IMR-90 (cell line): ENCODE measurements around the gene CLSTN1. TPM values are rescaled to one million over a fixed set of nuclear protein-coding genes. Genes with fewer than 3 reads are reported as not detected.

Experiments
- ATAC-seq: fragments of 200-7000 bp; cut with Tn5 transposase; 2 replicates; pipeline ENCODE4 v1.9.1; 2020; ENCODE audit warnings: low read depth, mild to moderate bottlenecking, moderate library complexity
- BruUV-seq: library from RNA; stranded (reverse); fragments of 400-500 nt; replicated peaks from 2 replicates; lab custom pipeline; 2021; lab: Mats Ljungman, UMichigan
- CTCF ChIA-PET: fragments of 300-600 bp; formaldehyde crosslinking; extraction: SDS; loops from one replicate; lab custom pipeline; 2021; ENCODE audit warnings: antibody characterized with exemption; lab: Yijun Ruan, JAX
- POLR2A ChIA-PET: fragments of 300-600 bp; sonication (Branson Sonifier 250); formaldehyde crosslinking; loops from one replicate; lab custom pipeline; 2022; ENCODE audit warnings: antibody characterized with exemption; ENCODE audit not compliant: unreplicated experiment; lab: Charles Lee
- DNase-seq: peaks from one replicate; pipeline ENCODE4 v3.0.0; 2013
- H2AFZ ChIP-seq: replicated peaks from 2 replicates; pipeline ENCODE3; 2013; ENCODE audit warnings: low read length, mild to moderate bottlenecking; ENCODE audit not compliant: poor library complexity
- H2AK5ac ChIP-seq: 2 replicates; pipeline ENCODE4 v1.6.1; 2013; ENCODE audit warnings: low read depth, low read length, inconsistent platforms
- H2AK9ac ChIP-seq: replicated peaks from 2 replicates; pipeline ENCODE3; 2013; ENCODE audit warnings: mild to moderate bottlenecking, low read depth, low read length, moderate library complexity; ENCODE audit not compliant: poor library complexity
- H2BK120ac ChIP-seq: 2 replicates; pipeline ENCODE4 v1.6.1; 2013; ENCODE audit warnings: low read depth, low read length, inconsistent platforms
- H2BK15ac ChIP-seq: 3 replicates; pipeline ENCODE4 v1.6.1; 2013; ENCODE audit warnings: low read depth, low read length, inconsistent platforms
- H2BK20ac ChIP-seq: 2 replicates; pipeline ENCODE4 v1.6.1; 2013; ENCODE audit warnings: low read depth, mild to moderate bottlenecking, inconsistent platforms, low read length, moderate library complexity
- H2BK5ac ChIP-seq: 2 replicates; pipeline ENCODE4 v1.6.1; 2013; ENCODE audit warnings: mild to moderate bottlenecking, low read depth, low read length, inconsistent platforms; ENCODE audit not compliant: poor library complexity, severe bottlenecking
- H3K14ac ChIP-seq: replicated peaks from 2 replicates; pipeline ENCODE4 v1.6.1; 2013; ENCODE audit warnings: low read depth, low read length, inconsistent platforms
- H3K18ac ChIP-seq: 2 replicates; pipeline ENCODE4 v1.6.1; 2013; ENCODE audit warnings: low read depth, low read length, control low read depth
- H3K23ac ChIP-seq: 2 replicates; pipeline ENCODE4 v1.6.1; 2013; ENCODE audit warnings: low read depth, low read length, inconsistent platforms
- H3K27ac ChIP-seq: 2 replicates; pipeline ENCODE4 v1.5.1; 2013; ENCODE audit warnings: mild to moderate bottlenecking, control low read depth, low read length; ENCODE audit not compliant: insufficient read depth
- H3K27me3 ChIP-seq: 2 replicates; pipeline ENCODE4 v1.6.1; 2013; ENCODE audit warnings: low read length; ENCODE audit not compliant: control insufficient read depth, insufficient read depth
- H3K36me3 ChIP-seq: 2 replicates; pipeline ENCODE4 v1.6.1; 2013; ENCODE audit warnings: low read length, mixed read lengths; ENCODE audit not compliant: control insufficient read depth, insufficient read depth
- H3K4ac ChIP-seq: 2 replicates; pipeline ENCODE4 v1.6.1; 2013; ENCODE audit warnings: low read depth, low read length, inconsistent platforms
- H3K4me1 ChIP-seq: 2 replicates; pipeline ENCODE4 v1.6.1; 2013; ENCODE audit warnings: low read length, mixed read lengths; ENCODE audit not compliant: control insufficient read depth, insufficient read depth
- H3K4me2 ChIP-seq: 2 replicates; pipeline ENCODE4 v1.6.1; 2013; ENCODE audit warnings: low read depth, mild to moderate bottlenecking, control low read depth, low read length, moderate library complexity
- H3K4me3 ChIP-seq: 2 replicates; pipeline ENCODE4 v1.5.1; 2013; ENCODE audit warnings: low read depth, mild to moderate bottlenecking, control low read depth, low read length, moderate library complexity; ENCODE audit not compliant: insufficient read depth
- H3K56ac ChIP-seq: 2 replicates; pipeline ENCODE4 v1.6.1; 2013; ENCODE audit warnings: low read length, inconsistent platforms; ENCODE audit not compliant: insufficient read depth; ENCODE audit errors: extremely low read depth
- H3K79me1 ChIP-seq, 2 experiments: 2 replicates each; pipeline ENCODE4 v1.6.1; 2013; ENCODE audit warnings: low read length in 2 of 2, inconsistent platforms in 1 of 2, low read depth in 1 of 2
- H3K9ac ChIP-seq: 2 replicates; pipeline ENCODE4 v1.6.1; 2013; ENCODE audit warnings: low read depth, low read length, control low read depth
- H3K9me1 ChIP-seq: 2 replicates; pipeline ENCODE4 v1.6.1; 2013; ENCODE audit warnings: low read length, inconsistent platforms; ENCODE audit not compliant: insufficient read depth
- H3K9me3 ChIP-seq: 2 replicates; pipeline ENCODE4 v1.6.1; 2013; ENCODE audit warnings: low read length; ENCODE audit not compliant: control insufficient read depth, insufficient read depth
- H4K20me1 ChIP-seq: 2 replicates; pipeline ENCODE4 v1.6.1; 2013; ENCODE audit warnings: low read length, inconsistent platforms; ENCODE audit not compliant: insufficient read depth
- H4K5ac ChIP-seq: 2 replicates; pipeline ENCODE4 v1.6.1; 2013; ENCODE audit warnings: mild to moderate bottlenecking, low read depth, low read length, control low read depth
- H4K8ac ChIP-seq, 2 experiments: 2 replicates each; pipeline ENCODE4 v1.6.1; 2013; ENCODE audit warnings: low read depth in 2 of 2, low read length in 2 of 2, control low read depth in 1 of 2, inconsistent platforms in 1 of 2
- H4K91ac ChIP-seq: 2 replicates; pipeline ENCODE4 v1.6.1; 2013; ENCODE audit warnings: low read depth, low read length, inconsistent platforms; ENCODE audit not compliant: insufficient read depth
- BHLHE40 ChIP-seq: fragments of 150-350 bp; IDR thresholded peaks from 2 replicates; pipeline ENCODE4 v1.6.1; 2016; ENCODE audit warnings: mild to moderate bottlenecking, low read depth, low read length
- CEBPB ChIP-seq: IDR thresholded peaks from 2 replicates; pipeline ENCODE4 v1.6.1; 2012; ENCODE audit warnings: low read depth, low read length, improper control_type of control experiment
- FOS ChIP-seq: fragments of 150-350 bp; IDR thresholded peaks from 2 replicates; pipeline ENCODE4 v1.6.1; 2016; ENCODE audit warnings: low read depth, low read length
- MAFK ChIP-seq: IDR thresholded peaks from 2 replicates; pipeline ENCODE4 v1.6.1; 2012; ENCODE audit warnings: low read depth, low read length, improper control_type of control experiment
- MXI1 ChIP-seq: IDR thresholded peaks from 2 replicates; pipeline ENCODE4 v1.6.1; 2012; ENCODE audit warnings: low read depth, mild to moderate bottlenecking, low read length, moderate library complexity, borderline replicate concordance
- NFE2L2 ChIP-seq: fragments of 150-350 bp; IDR thresholded peaks from 2 replicates; pipeline ENCODE4 v1.6.1; 2016; ENCODE audit warnings: low read depth, mild to moderate bottlenecking, low read length
- RAD21 ChIP-seq: IDR thresholded peaks from 2 replicates; pipeline ENCODE4 v1.6.1; 2012; ENCODE audit warnings: low read length, improper control_type of control experiment
- RFX5 ChIP-seq: IDR thresholded peaks from 2 replicates; pipeline ENCODE4 v1.8.0; 2012; ENCODE audit warnings: low read depth, mild to moderate bottlenecking, low read length, moderate library complexity
- SMC3 ChIP-seq: fragments of 150-350 bp; IDR thresholded peaks from 2 replicates; pipeline ENCODE4 v1.6.1; 2016; ENCODE audit warnings: low read depth, mild to moderate bottlenecking, antibody characterized with exemption, low read length, moderate library complexity
- WGBS, 2 experiments: methylation state at CpG; one replicate each; pipeline versions ENCODE4 v1.1.5 to v1.1.7; 2013; ENCODE audit warnings: missing lambda C conversion rate in 2 of 2; ENCODE audit not compliant: insufficient read length in 1 of 2; ENCODE audit errors: extremely low coverage in 2 of 2; 5-methylcytosine and 5-hydroxymethylcytosine counted together
- dilution Hi-C: fragments of 300-500 bp; cut with HindIII; formaldehyde crosslinking; loops from one replicate; pipeline ENCODE4 v1.14.3; 2018; ENCODE audit warnings: low sequenced_read_pairs; ENCODE audit not compliant: unreplicated experiment
- in situ Hi-C: fragments of 300-500 bp; cut with MboI; formaldehyde crosslinking; loops from 3 replicates; pipeline ENCODE4 v1.14.3; 2019; ENCODE audit warnings: low sequenced_read_pairs, inconsistent platforms, mixed read lengths
- intact Hi-C: fragments of 100-400 bp; cut with micrococcal nuclease; formaldehyde crosslinking; loops from 2 replicates; pipeline ENCODE4 v1.10.0; 2022
- polyA plus RNA-seq, 3 experiments: library from polyadenylated mRNA; depleted of rRNA; stranded (reverse); fragments of >200 nt; gene quantifications; 2 replicates each; pipeline ENCODE4 v1.2.3, GENCODE V29; 2012; ENCODE audit warnings: low replicate concordance in 1 of 3
- total RNA-seq: library from RNA; depleted of rRNA; stranded (reverse); fragments of >200 nt; gene quantifications from 2 replicates; pipeline ENCODE4 v1.2.3, GENCODE V29; 2012
- TF ChIP-seq, protein P1 (sequence below): fragments of 150-350 bp; IDR thresholded peaks from 2 replicates; pipeline ENCODE4 v1.6.1; 2016; ENCODE audit warnings: low read depth, mild to moderate bottlenecking, low read length, moderate library complexity, borderline replicate concordance
- TF ChIP-seq, protein P2 (sequence below): conservative IDR thresholded peaks from 2 replicates; pipeline ENCODE4 v1.5.1; 2012; ENCODE audit warnings: mild to moderate bottlenecking, low read depth, low read length, improper control_type of control experiment

The CLSTN1 gene
- total and polyA plus RNA-seq, 2 of the 4 experiments (the other 2 are of a cell fraction), result 30.1 to 72.2 TPM

DNA sequence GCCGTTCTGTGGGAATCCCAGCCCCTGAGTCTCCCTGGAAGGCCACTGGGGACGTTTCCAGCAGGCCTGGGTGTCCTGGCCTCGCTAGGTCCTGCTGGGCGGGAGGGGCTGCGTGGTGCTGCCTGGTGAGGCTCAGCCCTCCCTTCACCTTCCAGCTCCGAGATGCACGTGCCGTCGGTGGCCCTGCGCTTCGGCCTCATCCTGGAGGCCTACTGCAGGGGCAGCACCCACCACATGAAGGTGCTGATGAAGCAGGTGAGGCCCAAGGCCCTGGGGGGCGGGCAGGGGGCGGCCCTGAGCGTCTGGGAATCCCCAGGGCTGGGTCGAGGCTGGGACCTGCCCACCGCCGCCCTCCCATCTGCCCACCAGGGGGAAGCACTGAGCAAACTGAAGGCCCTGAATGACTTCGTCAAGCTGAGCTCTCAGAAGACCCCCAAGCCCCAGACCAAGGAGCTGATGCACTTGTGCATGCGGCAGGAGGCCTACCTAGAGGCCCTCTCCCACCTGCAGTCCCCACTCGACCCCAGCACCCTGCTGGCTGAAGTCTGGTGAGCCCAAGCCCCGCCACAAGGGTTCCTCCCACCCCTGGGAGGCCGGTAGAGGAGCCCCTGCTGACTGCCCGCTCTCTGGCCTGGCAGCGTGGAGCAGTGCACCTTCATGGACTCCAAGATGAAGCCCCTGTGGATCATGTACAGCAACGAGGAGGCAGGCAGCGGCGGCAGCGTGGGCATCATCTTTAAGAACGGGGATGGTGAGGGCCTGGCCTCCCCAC lies 102.0 kb downstream of the CLSTN1 start (continued):
- no peak for TF ChIP-seq NFE2L2
- no peak for TF ChIP-seq RFX5

DNA sequence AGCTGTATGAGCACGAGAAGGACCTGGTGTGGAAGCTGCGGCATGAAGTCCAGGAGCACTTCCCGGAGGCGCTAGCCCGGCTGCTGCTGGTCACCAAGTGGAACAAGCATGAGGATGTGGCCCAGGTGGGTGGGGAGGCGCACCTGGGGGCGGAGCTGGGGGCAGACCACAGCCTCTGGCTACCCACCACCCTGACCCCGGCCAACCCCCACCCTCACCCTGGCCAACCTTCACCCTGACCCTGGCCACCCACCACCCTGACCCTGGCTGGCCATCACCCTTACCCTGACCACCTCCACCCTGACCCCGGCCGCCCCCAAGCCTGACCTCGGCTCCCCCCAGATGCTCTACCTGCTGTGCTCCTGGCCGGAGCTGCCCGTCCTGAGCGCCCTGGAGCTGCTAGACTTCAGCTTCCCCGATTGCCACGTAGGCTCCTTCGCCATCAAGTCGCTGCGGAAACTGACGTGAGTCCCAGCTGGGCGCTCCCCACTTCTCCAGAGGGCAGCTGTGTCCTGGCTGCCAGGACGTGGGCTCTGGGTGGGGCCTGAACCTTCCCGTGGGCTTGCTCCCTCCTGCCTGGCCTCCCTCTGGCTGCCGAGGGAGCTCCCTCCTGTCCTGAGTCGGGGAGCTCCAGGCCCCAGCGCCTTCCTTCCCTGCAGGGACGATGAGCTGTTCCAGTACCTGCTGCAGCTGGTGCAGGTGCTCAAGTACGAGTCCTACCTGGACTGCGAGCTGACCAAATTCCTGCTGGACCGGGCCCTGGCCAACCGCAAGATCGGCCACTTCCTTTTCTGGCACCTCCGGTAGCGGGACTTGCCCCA lies 102.8 kb downstream of the CLSTN1 start:
- in situ Hi-C loops (loop anchor here (10.0 kb wide), 1 partner anchor 144 kb away; no protein-coding TSS in a partner anchor), intact Hi-C loops (loop anchor here (1.0 kb wide), 1 partner anchor 146 kb away; no protein-coding TSS in a partner anchor), dilution Hi-C loops (no loop called here)
- H2BK15ac ChIP-seq, result no peak overlapping the region
- peaks cover 40% of the 10 kb centered on the region for H3K36me3 ChIP-seq
- no peak overlapping the region for H3K27ac ChIP-seq
- H3K9me1 ChIP-seq, result peaks cover 6% of the 10 kb centered on the region; the same call in 1 of the 2 replicates
- no peak overlapping the region for H2AK9ac ChIP-seq
- H3K14ac ChIP-seq, result no peak overlapping the region
- H2AFZ ChIP-seq, result no peak overlapping the region
- DNase-seq (no peak), ATAC-seq (no peak)
- no peak overlapping the region for H4K5ac ChIP-seq
- POLR2A ChIA-PET, result no interaction called here
- no peak overlapping the region for H2AK5ac ChIP-seq
- H3K9me3 ChIP-seq, result peaks cover 11% of the 10 kb centered on the region; the same call in 1 of the 2 replicates
- no peak overlapping the region for H3K9ac ChIP-seq
- H2BK20ac ChIP-seq, result no peak overlapping the region
- H4K8ac ChIP-seq, result no peak overlapping the region
- H3K4ac ChIP-seq, result no peak overlapping the region
- CTCF ChIA-PET, result interaction anchor here (0.6 kb wide), 1 partner anchor 27 kb away, joined by 3 read pairs; no protein-coding TSS in a partner anchor
- peaks cover 3% of the 10 kb centered on the region for H3K4me1 ChIP-seq
- BruUV-seq, result no TSS peak
- H3K4me3 ChIP-seq, result no peak overlapping the region
- H3K18ac ChIP-seq, result no peak overlapping the region
- no peaks in the 10 kb centered on the region for H3K27me3 ChIP-seq
- H3K56ac ChIP-seq, result no peak overlapping the region
- H3K23ac ChIP-seq, result no peak overlapping the region
- H2BK120ac ChIP-seq, result no peak overlapping the region; the same call in 1 of the 2 replicates
- H3K4me2 ChIP-seq, result no peak overlapping the region
- H4K20me1 ChIP-seq, result peaks cover 2% of the 10 kb centered on the region; the same call in 1 of the 2 replicates
- WGBS, 2 experiments, result 88% methylated on average over 16 of the region's 34 CpGs; no CpG with 5 or more reads in 1 of the 2 experiments
- no peak overlapping the region for H4K91ac ChIP-seq
- H2BK5ac ChIP-seq, result no peak overlapping the region
- no peaks in the 10 kb centered on the region; a peak in 1 of 4 replicates for H3K79me1 ChIP-seq
- TF ChIP-seq MXI1 (no peak), NFE2L2 (no peak), CEBPB (no peak), RFX5 (no peak), BHLHE40 (no peak), FOS (no peak), MAFK (no peak), RAD21 (no peak), SMC3 (no peak)
- TF ChIP-seq, protein P1, sequence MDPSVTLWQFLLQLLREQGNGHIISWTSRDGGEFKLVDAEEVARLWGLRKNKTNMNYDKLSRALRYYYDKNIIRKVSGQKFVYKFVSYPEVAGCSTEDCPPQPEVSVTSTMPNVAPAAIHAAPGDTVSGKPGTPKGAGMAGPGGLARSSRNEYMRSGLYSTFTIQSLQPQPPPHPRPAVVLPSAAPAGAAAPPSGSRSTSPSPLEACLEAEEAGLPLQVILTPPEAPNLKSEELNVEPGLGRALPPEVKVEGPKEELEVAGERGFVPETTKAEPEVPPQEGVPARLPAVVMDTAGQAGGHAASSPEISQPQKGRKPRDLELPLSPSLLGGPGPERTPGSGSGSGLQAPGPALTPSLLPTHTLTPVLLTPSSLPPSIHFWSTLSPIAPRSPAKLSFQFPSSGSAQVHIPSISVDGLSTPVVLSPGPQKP, result no peak
- TF ChIP-seq, protein P2, sequence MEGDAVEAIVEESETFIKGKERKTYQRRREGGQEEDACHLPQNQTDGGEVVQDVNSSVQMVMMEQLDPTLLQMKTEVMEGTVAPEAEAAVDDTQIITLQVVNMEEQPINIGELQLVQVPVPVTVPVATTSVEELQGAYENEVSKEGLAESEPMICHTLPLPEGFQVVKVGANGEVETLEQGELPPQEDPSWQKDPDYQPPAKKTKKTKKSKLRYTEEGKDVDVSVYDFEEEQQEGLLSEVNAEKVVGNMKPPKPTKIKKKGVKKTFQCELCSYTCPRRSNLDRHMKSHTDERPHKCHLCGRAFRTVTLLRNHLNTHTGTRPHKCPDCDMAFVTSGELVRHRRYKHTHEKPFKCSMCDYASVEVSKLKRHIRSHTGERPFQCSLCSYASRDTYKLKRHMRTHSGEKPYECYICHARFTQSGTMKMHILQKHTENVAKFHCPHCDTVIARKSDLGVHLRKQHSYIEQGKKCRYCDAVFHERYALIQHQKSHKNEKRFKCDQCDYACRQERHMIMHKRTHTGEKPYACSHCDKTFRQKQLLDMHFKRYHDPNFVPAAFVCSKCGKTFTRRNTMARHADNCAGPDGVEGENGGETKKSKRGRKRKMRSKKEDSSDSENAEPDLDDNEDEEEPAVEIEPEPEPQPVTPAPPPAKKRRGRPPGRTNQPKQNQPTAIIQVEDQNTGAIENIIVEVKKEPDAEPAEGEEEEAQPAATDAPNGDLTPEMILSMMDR, result no peak
